ENCODE measurements around the gene SLC25A4.
A peak's percentile ranks its signal among the peaks of the same experiment; 100 is the strongest.
"Not testable (repeated sequence)": the region's sequence is repeated elsewhere in the genome, so short reads cannot be mapped to it uniquely, and the experiment has no call there.

Gene SLC25A4

GRCh38 chr4:185183622-185184281, 40.7 kb downstream of the SLC25A4 start:
- DNase-seq (ENCODE audit: low spot score): peak; percentile 91

- no peak for DNase-seq (ENCODE audit: low spot score)
Measured at GRCh38 chr4:185186769-185187168, 43.7 kb downstream of the SLC25A4 start.

GRCh38 chr4:185189606-185190305, 46.7 kb downstream of the SLC25A4 start:
- no peak for DNase-seq (ENCODE audit: low spot score)

- no peak for DNase-seq (ENCODE audit: low spot score)
Measured at GRCh38 chr4:185190306-185190856, 47.3 kb downstream of the SLC25A4 start.

GRCh38 chr4:185192059-185192458, 49.0 kb downstream of the SLC25A4 start:
- peak; percentile 11 for DNase-seq (ENCODE audit: low spot score)

- DNase-seq (ENCODE audit: low spot score): no peak
Measured at GRCh38 chr4:185194924-185195888, 52.1 kb downstream of the SLC25A4 start.

GRCh38 chr4:185196437-185196836, 53.4 kb downstream of the SLC25A4 start:
- no peak for DNase-seq (ENCODE audit: low spot score)

GRCh38 chr4:185198189-185198588, 55.1 kb downstream of the SLC25A4 start:
- not testable (repeated sequence) for DNase-seq (ENCODE audit: low spot score)

Measured in NAMALWA (cell line).